ENCODE measurements around the gene TMEM256.

The TMEM256 gene

DNA sequence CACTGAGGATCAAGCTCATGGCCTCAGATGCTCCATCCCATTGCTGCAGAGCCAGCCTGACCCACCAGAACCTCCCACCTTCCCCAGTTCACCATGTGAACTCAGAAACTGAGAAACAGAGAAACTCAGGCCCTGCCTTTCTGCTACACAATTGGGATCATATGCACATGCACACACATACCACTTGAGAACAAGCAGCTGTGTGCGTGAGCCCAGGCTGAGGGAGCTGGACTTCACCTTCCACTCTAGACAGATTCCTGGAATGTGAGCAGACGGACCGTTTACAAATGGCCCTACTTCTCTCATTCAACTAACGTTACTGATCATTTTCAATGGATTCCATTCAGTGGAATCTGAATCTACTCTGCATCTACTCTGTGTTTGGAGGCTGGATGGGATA is 19.8 kb upstream of the TMEM256 start:
- DNase-seq (ENCODE audit: insufficient read length, low spot score) (no peak), FAIRE-seq (no peak)
- TF ChIP-seq POLR2A (IDR thresholded peaks at IDR 0.05; ENCODE audit: low read depth, low read length), result no peak

DNA sequence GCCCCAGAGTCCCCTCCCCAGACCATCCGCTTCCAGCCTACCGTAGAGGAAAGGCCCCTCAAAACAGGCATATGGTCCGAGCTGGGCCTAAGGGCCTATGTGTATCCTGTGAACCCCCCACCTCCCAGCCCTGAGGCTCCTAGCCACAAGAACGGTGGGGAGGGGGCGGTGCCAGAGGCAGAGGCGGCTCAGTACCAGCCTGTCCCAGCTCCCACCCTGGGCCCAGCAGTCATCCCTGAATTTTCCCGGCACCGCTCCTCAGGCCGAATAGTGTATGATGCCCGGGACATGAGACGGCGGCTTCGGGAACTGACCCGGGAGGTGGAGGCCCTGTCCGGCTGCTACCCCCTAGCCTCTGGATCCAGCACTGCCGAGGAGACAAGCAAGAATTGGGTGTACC is 17.3 kb upstream of the TMEM256 start:
- FAIRE-seq (no peak), DNase-seq (ENCODE audit: insufficient read length, low spot score) (no peak)

DNA sequence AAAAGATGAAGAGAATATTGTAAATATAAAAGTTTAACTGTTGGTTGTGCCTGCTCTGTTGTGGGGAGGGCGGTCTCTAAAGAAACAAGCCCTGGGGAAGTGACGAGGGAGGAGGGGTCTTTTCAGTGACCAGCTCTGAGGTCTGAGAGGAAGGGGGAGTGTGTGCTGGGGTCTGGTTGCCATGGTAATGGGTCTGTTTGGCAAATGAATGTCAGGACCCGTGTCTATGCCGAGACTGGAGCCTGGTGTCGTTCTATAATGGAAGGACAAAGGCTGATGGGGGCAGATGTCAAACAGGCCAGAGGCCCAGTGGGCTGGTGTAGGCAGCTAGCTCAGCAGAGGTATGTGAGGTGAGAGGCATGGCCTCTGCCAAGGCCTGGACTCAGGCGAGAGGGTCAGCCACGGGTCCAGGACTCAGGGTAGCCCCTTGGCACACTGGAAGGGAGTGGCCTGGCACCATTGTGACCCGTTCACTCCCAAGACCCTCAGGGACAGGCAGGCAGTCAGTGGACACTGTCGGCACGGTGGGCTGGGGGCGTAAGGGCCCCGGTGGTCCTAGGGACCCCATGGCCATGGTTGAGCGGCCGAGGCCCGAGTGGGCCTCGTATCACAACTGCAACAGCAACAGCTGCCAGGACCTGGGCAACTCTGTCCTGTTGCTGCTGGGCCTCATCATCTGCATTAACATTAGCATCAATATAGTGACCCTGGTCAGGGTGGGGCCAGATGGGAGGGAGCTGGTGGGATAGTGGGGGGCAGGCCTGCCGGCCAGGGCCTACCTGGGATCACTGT is 16.1 kb upstream of the TMEM256 start, which contains the start of gene SPEM1:
Gene SPEM1, plus strand, starts transcription at position 506 of the 792 bp plus-strand sequence. Its CDS starts 61 bp downstream, at position 567.
- no peak for DNase-seq (ENCODE audit: insufficient read length, low spot score)
- TF ChIP-seq POLR2A (IDR thresholded peaks at IDR 0.05; ENCODE audit: low read depth, low read length), result no peak
- FAIRE-seq, result no peak

More for the DNA sequence above, 17.3 kb upstream of the TMEM256 start:
- no peak for TF ChIP-seq POLR2A (IDR thresholded peaks at IDR 0.05; ENCODE audit: low read depth, low read length)

DNA sequence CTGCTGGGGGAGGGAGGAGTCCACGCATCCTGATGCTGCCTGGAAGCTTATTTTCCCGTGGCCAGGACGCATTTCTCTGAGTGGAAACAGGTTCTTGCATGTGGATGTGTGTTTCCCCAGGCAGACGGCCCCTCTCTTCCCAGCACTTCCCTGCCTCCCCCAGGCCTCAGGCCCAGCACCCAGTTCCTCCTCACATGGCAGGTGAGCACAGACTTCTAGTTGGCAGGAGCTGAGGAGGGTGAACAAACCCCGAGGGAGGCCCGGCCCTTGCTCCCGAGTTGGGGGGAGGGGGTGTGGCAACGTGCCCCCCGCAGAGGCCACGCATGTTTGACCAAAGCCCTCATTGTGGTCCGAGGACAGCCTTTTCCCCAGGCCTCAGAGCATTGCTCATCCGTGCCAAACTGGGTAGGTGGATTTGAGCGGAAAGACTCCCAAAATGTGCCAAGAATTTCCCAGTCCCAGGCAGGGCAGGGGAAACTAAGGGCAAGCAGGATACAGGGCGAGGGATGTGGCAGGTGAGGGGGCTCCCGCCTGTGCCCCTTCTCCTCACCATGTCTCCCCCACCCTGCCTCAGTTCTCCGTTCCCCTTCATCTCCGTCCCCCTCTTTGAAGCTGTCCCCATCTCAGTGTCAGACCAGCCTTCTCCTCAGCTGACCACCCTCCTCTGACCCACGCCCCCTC is 14.7 kb upstream of the TMEM256 start:
- DNase-seq (ENCODE audit: insufficient read length, low spot score) (no peak), FAIRE-seq (no peak)
- TF ChIP-seq POLR2A (IDR thresholded peaks at IDR 0.05; ENCODE audit: low read depth, low read length), result no peak

DNA sequence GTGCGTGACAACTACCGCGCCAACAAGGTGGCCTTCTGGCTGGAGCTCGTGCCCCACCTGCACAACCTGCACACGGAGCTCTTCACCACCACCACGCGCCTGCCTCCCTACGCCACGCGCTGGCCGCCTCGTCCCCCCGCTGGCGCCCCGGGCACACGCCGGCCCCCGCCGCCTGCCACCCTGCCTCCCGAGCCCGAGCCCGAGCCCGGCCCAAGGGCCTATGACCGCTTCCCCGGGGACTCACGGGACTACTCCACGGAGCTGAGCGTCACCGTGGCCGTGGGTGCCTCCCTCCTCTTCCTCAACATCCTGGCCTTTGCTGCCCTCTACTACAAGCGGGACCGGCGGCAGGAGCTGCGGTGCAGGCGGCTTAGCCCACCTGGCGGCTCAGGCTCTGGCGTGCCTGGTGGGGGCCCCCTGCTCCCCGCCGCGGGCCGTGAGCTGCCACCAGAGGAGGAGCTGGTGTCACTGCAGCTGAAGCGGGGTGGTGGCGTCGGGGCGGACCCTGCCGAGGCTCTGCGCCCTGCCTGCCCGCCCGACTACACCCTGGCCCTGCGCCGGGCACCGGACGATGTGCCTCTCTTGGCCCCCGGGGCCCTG is 13.3 kb upstream of the TMEM256 start:
- no peak for TF ChIP-seq POLR2A (IDR thresholded peaks at IDR 0.05; ENCODE audit: low read depth, low read length)
- no peak for FAIRE-seq
- no peak for DNase-seq (ENCODE audit: insufficient read length, low spot score)

DNA sequence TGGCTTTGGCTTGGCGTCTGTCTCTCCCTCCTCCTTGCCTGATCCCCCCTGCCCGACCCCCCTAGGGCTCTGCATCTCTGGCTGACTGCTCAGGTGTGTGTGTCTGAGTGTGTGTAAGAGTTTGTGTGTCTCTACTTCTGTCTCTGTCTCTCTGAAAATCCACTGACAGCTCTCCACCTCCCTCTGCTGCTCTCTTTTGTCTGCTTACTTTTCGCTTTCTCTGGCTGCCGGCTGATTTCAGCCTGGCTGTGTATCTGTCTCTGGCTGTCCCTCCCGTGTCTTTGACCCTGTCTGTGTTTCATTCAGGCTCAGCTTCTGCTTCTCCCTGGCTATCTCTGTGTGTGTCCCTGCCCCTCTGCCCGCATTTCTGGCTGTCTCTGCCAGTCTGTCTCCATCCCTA is 12.4 kb upstream of the TMEM256 start:
- no peak for FAIRE-seq
- no peak for TF ChIP-seq POLR2A (IDR thresholded peaks at IDR 0.05; ENCODE audit: low read depth, low read length)
- DNase-seq (ENCODE audit: insufficient read length, low spot score), result no peak

DNA sequence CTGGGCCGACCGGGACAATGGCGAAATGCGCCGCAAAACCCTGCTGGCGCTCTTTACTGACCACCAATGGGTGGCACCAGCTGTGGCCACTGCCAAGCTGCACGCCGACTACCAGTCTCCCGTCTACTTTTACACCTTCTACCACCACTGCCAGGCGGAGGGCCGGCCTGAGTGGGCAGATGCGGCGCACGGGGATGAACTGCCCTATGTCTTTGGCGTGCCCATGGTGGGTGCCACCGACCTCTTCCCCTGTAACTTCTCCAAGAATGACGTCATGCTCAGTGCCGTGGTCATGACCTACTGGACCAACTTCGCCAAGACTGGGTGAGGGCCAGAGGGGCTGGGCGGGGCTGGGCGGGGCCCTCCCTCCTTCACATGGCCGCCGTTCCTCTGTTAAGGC is 11.9 kb upstream of the TMEM256 start:
- DNase-seq (ENCODE audit: insufficient read length, low spot score), result no peak
- TF ChIP-seq POLR2A (IDR thresholded peaks at IDR 0.05; ENCODE audit: low read depth, low read length), result no peak
- no peak for FAIRE-seq

DNA sequence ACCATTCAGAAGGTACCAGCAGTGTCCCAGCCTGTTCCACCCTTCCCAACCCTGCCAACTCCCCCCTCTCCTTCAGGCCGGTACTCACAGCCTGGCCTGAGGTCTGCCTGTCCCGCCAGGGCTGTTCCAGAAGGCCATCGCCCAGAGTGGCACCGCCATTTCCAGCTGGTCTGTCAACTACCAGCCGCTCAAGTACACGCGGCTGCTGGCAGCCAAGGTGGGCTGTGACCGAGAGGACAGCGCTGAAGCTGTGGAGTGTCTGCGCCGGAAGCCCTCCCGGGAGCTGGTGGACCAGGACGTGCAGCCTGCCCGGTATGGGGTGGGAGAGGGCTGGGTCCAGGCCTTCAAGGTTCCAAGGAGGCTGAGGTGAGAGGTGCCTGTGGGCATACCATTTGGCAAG is 10.9 kb upstream of the TMEM256 start:
- DNase-seq (ENCODE audit: insufficient read length, low spot score) (no peak), FAIRE-seq (no peak)
- TF ChIP-seq POLR2A (IDR thresholded peaks at IDR 0.05; ENCODE audit: low read depth, low read length), result no peak

DNA sequence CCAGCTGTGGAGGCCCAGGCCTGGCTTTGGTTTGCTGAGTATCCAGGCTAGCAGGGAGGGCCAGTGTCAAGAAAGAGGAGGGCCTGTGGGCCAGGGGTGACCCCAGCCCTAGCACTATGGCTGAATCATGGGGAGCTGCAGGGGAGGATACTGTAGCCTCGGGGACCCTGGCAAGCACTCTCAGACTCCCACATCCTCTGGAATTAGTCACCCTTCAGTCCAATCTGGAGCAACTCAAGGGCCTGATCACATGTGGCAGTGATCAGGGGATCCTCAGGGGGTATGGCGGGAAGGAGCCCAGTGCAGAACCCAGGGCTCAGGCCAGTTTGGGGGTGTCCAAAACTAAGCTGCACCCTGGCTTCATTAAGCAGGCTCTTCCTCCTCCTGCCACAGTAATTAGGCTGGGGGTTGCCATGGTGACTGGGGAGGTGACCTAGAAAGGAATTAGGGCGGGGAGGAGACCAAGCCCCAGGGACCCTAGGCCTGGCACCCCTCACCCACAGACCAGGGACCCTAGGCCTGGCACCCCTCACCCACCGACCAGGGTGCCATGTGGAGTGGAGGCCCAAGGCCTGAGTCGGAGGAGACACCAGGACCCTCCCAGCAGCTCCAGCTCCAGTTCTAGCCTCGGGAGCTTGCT is 9.6 kb upstream of the TMEM256 start:
- FAIRE-seq, result peak; percentile 61
- TF ChIP-seq POLR2A (IDR thresholded peaks at IDR 0.05; ENCODE audit: low read depth, low read length), result no peak
- DNase-seq (ENCODE audit: insufficient read length, low spot score), result peak; percentile 95

DNA sequence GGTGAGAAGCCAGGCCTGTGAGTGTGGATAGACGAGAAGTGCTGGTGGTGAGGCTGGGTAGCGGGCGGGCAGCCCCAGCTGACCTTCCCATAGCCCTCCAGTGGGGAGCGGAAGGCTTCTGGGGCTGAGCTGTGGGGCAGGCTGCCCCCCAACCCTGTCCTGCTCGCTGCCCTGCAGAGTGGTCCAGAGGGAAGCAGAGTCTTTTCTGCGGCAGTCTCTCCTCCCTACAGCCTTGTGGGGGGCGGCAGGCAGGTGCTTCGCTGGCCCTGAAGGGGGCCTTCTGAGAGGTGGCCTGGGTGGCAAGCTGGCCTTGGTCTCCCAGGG is 7.5 kb upstream of the TMEM256 start:
- no peak for DNase-seq (ENCODE audit: insufficient read length, low spot score)

DNA sequence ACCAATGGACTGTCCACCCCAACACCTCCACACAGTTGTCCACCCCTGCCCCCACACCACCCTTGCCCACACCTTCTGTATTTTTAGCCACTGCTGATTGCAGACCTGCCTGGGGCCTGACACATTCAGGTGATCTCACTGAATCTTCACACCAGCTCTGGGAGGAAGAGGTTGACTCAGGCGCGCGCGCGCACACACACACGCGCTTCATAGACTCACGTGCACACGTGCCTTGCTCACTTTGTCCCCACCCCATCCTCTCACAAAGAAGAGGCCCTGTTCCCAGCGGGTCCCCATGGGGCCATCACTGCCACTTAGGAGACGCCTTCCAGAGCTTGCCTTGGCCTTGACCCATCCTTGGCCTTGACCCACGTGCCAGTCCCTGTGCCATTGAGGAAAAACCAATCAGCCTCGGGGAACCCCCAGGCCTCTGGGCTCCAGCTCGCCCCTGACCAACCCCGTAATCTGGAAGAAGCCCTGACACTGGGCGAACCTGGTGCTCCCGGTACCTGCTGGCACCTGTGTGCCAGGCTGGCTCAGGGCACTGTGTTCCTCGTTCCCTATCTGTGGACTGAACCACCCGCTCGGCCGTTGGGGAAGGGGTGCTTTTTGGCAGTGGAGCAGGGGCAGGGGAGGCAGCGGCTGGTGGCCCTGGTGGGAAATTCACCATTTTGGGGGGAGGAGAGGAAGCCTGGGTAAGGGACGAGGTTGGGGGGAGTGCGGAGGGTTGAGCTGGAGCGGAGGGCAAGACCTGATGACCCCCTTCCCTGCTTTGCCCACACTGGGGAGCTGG is 6.9 kb upstream of the TMEM256 start:
- DNase-seq (ENCODE audit: insufficient read length, low spot score), result no peak
- TF ChIP-seq POLR2A (IDR thresholded peaks at IDR 0.05; ENCODE audit: low read depth, low read length), result no peak

More for the DNA sequence above, 7.5 kb upstream of the TMEM256 start:
- no peak for FAIRE-seq
- TF ChIP-seq POLR2A (IDR thresholded peaks at IDR 0.05; ENCODE audit: low read depth, low read length), result no peak

DNA sequence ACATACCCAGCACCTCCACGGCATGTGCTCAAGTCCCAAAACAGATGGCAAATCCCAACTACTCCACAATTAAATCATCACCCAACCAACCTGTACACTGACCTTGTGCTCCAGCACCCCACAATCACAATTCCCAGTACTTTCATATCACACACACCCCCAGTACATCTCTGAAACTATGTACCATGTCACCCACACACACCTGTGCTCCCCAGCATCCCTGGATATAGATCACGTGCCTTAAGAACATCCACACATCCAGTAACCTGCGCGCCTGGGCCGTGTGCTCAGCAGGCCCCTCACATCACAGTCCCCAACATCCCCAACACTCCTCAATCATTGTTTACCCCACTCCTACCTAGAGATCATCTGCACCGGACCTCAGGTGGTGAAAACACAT is 5.8 kb upstream of the TMEM256 start:
- no peak for FAIRE-seq
- DNase-seq (ENCODE audit: insufficient read length, low spot score), result no peak
- no peak for TF ChIP-seq POLR2A (IDR thresholded peaks at IDR 0.05; ENCODE audit: low read depth, low read length)

More for the DNA sequence above, 6.9 kb upstream of the TMEM256 start:
- FAIRE-seq, result no peak

DNA sequence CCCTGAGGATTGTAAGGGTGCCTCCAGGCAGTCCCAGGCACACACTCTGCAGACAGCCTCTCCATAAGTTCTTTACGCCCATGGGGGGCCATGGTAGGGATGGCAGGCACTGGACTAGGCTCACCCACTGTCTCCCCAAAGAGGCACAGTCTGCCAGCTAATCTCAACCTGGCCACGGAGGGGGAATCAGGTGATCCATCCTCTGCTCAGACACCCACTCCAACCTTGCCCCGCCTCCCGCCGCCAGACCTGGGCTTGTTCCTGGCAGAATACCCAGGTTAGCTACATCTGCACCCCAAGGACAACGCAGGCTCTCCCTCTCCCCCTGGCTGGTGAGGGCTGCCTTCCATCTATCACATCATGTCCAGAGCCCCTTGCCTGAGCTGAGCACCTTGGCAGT is 5.0 kb upstream of the TMEM256 start:
- FAIRE-seq (no peak), DNase-seq (ENCODE audit: insufficient read length, low spot score) (no peak)
- no peak for TF ChIP-seq POLR2A (IDR thresholded peaks at IDR 0.05; ENCODE audit: low read depth, low read length)
